GM18505 (cell line): Measurements from ENCODE around the gene DGKB.
A peak's percentile ranks its signal among the peaks of the same experiment; 100 is the strongest.
"Not testable (repeated sequence)": the region's sequence is repeated elsewhere in the genome, so short reads cannot be mapped to it uniquely, and the experiment has no call there.

Source experiments
- ATAC-seq: cut with Tn5 transposase; IDR thresholded peaks from one replicate; pipeline ENCODE4 v1.9.1; 2021; ENCODE audit not compliant: unreplicated experiment
- POLR2A ChIP-seq: IDR thresholded peaks from 4 replicates; pipeline ENCODE4 v1.6.1; 2011; ENCODE audit warnings: borderline replicate concordance; ENCODE audit not compliant: insufficient read depth, insufficient read length; ENCODE audit errors: extremely low read depth

Gene DGKB

DNA sequence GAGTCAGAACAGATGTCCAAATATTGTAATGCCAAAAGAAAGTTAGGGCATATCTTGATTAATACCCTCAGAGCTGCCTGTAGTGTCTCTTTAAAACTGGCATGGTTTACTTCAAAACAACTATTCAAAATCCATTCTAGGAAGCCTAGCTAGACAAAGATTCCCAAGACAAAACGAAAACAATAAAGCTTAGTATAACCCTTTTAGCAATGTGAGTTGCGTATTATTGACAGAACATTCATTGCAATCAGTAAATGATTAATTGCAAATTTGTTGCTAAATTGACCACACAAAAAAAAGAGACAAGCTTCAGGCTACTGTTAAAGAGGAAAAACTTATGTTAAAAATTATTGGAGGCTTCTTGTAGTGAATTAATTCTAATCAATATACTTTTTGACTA lies 406.9 kb downstream of the DGKB start:
- ATAC-seq = no peak
- no peak for TF ChIP-seq POLR2A

DNA sequence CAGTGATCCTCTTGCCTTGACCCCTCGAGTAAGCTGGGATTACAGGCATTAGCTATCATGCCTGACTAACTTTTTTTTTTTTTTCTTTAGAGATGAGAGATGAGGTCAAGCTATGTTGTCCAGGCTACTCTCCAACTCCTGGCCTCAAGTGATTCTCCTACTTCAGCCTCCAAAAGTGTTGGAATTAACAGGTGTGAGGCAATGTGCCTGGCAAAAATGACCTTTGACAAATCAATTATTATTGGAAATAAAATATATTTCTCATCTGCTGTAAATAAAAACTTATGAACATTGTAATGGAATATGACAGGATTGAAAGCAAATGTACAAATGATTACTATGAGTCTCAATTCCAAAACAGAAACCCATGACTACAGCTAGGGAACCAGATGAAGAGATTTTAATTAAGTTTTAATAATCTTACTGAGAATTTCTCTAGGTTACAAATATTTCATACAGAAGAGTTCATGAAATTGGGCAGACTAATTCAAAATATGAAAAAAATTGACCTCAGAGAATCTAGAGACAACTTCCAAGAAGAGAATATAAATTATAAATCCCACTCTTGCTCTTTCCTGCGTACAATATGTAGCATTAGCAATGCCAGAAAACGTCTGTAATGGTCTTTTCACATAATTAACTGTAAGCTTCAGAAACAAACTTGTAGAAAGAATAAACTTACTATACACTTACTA lies 414.7 kb downstream of the DGKB start:
- no peak for TF ChIP-seq POLR2A

DNA sequence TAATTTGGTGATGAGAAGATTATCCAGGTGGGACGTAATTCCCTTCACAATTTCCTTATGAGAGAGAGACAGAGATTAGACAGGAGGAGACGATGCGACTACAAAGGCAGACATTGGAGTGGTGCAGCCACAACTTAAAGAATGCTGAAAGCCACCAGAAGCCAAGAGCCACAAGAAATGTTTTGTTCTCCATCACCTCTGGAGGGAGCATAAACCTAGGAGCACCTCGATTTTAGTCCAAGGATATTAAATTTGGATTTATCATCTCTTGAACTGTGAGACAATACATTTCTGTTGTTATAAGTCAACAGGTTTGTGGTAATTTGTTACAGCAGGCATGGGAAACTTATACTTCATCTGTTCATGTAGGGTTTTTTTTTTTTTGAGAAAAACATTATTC lies 418.9 kb downstream of the DGKB start:
- ATAC-seq = no peak
- TF ChIP-seq POLR2A = no peak

More for the DNA sequence above, 414.7 kb downstream of the DGKB start:
- no peak for ATAC-seq

DNA sequence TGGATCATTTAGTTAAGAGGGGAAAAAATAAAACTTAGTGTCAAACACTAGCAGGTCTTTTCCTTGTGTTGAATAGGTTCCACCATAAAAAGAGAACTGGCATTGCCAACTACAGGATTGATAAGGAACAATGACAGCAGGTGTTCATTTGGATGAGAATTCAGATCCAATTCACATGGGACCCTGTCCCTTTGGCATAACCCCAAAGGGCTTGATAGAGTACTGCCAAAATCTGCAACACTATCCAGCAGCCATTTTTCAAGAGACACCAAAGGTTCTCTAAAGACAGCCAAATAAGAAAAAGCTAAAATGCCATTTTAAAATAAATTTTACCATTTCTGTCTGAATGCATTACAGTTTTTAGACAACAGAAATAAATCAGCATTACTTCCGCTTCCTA lies 422.3 kb downstream of the DGKB start:
- TF ChIP-seq POLR2A = no peak

DNA sequence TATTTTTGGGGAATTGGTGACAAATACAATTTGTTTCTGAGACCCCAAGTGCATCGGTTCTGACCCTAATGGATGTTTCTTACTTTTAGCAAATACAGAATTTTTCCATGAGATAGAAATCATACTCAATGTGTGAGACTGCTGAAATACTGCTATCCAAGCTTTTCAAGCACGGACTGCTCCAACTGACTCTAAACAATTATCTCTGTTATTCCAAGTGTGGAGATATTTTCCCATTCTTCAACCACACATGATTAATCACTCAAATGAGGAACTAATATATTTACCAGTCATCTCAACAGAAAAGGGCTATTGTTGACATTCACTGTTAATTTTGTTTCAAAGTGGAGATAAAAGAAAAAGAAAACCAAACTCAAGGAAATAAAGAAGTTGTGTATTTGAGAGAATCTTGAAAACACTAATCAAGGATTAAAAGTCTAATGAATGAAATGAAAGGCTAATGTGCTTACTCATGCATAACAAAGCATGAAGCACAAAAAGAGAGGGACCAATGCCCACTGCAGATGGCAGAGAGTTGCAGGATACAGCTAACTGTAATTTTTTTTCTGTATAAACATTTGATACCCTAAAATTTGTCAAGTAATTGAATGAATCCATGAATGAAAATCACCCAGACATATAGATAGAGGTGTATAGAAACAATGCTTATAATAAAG lies 423.6 kb downstream of the DGKB start:
- no peak for ATAC-seq
- TF ChIP-seq POLR2A = no peak

More for the DNA sequence above, 422.3 kb downstream of the DGKB start:
- no peak for ATAC-seq

DNA sequence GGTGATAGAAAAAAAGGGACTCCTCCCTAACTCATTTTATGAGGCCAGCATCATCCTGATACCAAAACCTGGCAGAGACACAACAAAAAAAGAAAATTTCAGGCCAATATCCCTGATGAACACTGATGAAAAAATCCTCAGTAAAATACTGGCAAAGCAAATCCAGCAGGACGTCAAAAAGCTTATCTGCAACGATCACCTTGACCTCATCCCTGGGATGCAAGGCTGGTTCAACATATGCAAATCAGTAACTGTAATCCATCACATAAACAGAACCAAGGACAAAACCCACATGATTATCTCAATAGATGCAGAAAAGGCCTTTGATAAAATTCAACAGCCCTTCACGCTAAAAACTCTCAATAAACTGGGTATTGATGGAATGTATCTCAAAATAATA lies 440.8 kb downstream of the DGKB start:
- not testable (repeated sequence) for ATAC-seq

DNA sequence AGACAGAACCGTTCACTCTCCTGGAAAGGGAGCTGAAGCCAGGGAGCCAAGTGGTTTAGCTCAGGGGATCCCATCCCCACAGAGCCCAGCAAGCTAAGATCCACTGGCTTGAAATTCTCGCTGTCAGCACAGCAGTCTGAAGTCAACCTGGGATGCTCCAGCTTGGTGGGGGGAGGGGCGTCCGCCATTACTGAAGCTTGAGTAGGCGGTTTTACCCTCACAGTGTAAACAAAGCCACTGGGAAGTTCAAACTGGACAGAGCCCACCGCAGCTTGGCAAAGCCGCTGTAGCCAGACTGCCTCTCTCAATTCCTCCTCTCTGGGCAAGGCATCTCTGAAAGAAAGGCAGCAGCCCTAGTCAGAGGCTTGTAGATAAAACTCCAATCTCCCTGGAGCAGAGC lies 443.7 kb downstream of the DGKB start:
- ATAC-seq = not testable (repeated sequence)

DNA sequence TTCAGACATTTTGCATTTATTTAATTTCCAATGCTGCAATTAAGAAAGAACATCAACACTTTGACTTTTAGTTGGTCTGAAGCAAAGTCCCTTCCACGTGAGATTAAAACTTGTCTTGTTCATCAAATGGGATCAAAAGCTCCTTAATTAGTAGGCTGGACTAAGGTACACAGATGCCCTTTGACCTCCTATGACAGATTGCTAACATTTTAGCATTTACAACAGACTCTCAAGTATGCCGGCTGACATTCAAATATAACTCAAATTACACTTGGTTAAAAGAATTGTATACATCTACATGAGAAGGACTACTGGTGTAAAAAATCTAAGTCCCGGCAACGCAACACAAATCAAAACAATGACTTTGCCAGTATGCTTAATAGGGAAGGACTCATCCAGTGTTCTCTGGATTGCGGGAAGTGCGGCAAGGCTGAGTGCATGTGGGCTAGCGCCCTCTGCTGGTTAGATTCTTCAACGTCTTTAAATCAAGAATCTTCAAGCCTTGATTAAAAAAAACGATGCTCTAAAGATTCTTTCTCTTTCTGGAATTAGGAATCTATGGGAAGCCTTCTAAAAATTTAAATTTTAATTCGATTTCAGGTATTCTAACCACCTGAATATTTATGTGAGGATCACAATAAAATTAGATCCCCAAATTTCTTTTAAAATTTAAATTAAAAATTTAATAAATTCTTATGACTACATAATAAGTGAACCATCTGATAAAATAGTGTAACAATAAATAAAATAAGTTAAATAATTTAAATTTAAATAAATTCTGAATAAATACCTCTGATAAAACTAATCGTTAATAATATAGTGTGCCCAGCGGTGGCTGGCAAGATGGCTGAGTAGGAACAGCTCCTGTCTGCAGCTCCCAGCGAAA lies 444.7 kb downstream of the DGKB start:
- ATAC-seq = peak; percentile 78

DNA sequence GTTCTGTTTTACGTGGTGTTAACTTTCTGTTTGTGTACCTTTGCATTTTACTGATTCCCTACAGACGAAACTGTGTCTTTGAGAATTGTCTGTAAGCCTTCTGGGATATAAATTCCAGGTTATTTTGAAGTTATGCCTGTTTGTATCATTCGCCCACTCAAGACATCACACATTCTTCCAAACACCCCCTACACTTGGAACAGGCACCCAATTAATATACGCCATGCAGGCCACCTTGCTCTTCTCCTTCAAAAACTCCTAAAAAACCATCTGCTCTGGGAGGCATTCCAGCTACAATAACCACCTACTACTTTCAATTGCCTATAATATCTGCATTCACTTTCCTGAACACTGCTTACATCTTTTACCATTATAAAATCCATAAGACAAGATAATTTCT lies 453.3 kb downstream of the DGKB start:
- ATAC-seq = no peak

More for the DNA sequence above, 444.7 kb downstream of the DGKB start:
- no peak for TF ChIP-seq POLR2A

DNA sequence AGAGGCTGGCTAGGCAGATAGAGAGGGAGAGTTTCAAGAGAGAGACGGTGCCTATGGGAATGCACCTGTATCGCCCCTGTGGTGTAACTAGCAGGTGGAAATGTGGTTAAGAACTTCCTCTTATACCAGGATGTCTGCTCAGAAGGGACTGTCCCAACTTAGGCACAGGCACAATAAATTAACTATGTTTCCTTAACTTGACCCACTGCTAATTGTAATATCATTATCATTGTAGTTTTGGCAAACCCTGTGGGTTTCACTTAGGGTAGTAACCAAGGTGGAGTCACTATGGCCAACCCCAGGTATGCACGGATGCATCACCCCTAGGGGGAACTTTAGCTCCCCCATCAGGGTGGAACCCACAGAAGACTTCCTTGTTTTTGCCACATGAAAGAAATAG lies 455.7 kb downstream of the DGKB start:
- ATAC-seq = peak; percentile 56
- TF ChIP-seq POLR2A = no peak

More for the DNA sequence above, 453.3 kb downstream of the DGKB start:
- TF ChIP-seq POLR2A = no peak

DNA sequence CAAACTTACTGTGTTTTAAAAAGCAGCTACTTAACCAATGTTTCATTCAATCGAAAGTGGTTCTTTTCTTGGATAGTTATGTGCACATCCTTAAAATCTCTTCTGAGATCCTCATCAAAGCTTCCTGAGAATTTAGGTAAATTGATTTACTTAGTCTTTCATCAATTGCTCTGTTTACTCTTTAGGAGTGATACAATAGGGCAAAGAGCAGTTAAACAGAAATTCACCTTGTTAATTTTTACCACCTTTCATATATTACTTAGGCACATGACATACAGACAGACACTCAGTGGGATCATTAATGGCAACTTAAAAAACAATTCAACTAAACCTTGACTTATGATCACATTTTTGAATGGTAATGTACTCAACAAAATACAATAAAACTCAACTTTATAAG lies 456.3 kb downstream of the DGKB start:
- no peak for ATAC-seq
- TF ChIP-seq POLR2A = no peak

DNA sequence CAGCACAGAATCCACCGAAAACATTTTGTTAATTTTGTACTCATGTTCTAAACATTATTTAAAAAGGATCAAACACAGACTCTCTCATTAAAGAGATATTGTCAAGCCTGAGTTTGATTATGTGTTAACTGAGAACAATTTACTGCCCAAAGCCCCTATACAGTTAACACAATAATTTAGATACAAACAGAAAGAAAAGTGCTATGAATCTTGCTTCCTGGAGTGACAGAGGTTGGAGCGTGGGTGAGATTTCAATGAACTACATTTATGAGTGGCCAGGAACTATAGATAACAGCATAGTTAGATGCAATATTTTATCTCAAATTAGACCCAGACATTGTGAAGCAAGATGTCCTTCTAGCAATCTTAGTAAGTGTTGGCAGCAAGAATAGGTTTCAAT lies 464.2 kb downstream of the DGKB start:
- ATAC-seq = no peak
- TF ChIP-seq POLR2A = no peak

DNA sequence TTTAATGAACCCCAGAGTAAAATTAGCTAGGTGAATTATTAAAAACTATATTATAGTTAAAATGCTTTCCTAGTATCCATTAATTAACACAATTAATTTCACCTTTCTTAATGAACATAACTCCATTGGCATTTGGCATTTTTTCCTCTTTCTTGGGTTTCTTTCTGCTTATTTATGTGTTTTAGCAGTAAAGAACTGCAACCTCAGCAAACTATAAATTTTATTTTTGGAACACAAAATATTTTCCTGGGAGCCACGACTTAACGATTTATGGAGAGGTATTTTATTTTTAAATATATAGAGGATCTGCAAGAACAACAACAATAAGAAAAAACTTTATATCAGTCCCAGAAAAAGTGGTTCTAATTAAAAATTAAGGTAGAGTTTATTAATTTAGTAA lies 465.7 kb downstream of the DGKB start:
- TF ChIP-seq POLR2A = no peak
- ATAC-seq = no peak

DNA sequence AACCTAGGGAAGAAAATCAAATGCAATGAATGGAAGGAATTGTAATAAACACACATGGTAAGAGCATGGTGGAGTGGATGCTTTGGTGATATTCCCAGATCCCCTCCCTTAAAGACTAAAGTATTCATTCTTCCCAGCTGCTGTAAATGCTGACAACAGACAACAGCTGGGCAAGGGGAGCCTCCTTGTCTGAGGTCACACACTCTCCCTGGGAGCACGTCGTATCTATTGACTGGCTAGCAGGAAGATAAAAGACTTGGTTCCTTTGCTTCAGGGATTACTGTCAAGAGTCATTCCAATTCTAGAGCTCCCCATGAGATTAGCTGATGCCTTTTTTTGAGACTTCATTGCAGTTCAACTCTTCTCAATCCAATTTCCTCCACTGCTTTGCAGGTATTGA lies 469.6 kb downstream of the DGKB start:
- no peak for TF ChIP-seq POLR2A
- ATAC-seq = no peak

DNA sequence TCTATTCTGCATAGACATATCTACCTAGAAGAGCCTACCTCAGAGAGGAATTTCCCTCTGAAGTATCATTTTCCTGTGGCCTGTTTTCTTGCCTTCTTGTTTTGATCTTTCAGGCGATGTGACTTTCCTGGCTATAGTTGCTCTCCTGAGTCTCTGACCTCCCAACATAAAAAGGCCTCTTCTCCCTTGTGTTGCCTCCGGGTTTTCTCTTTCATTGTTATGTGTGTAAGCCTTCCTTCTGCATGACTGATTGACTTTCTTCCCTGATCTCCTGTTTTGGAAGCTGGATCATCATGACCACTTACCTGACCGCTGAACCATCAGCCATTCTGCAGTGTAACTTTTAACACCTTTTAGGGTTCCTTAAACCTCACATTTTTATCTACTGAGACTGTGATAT lies 471.6 kb downstream of the DGKB start:
- TF ChIP-seq POLR2A = no peak
- no peak for ATAC-seq
